HepG2 (cell line): ENCODE data around the gene CAVIN1. TPM values are rescaled to one million over a fixed set of nuclear protein-coding genes. Genes with fewer than 3 reads are reported as not detected.

Source experiments
- FOXP1 ChIP-seq, 2 experiments: fragments of 450-650 bp in 1 of 2; IDR thresholded peaks; 2 replicates each; pipeline ENCODE4 v1.6.1; 2017 to 2018; ENCODE audit warnings: antibody characterized with exemption in 1 of 2
- HDAC1 ChIP-seq: sonication (generic); formaldehyde crosslinking; IDR thresholded peaks from 2 replicates; pipeline ENCODE4 v1.5.1; 2020; ENCODE audit warnings: mild to moderate bottlenecking, missing genetic modification reagents
- HES4 ChIP-seq: sonication (generic); formaldehyde crosslinking; IDR thresholded peaks from 2 replicates; pipeline ENCODE4 v1.9.0; 2021; ENCODE audit warnings: mild to moderate bottlenecking, missing genetic modification reagents, borderline replicate concordance
- HNRNPUL1 ChIP-seq: fragments of 200-400 bp; formaldehyde crosslinking; IDR thresholded peaks from 2 replicates; pipeline ENCODE4 v1.6.1; 2017; ENCODE audit warnings: low read depth, mild to moderate bottlenecking, low read length, moderate library complexity
- KDM6A ChIP-seq: IDR thresholded peaks from 2 replicates; pipeline ENCODE4 v1.6.1; 2016; ENCODE audit warnings: low read depth
- NCOA2 ChIP-seq: sonication (generic); formaldehyde crosslinking; IDR thresholded peaks from 2 replicates; pipeline ENCODE4 v1.8.0; 2022; ENCODE audit warnings: inconsistent platforms
- NFE2L1 ChIP-seq: sonication (generic); formaldehyde crosslinking; IDR thresholded peaks from 2 replicates; pipeline ENCODE4 v1.4.0; 2020; ENCODE audit warnings: missing genetic modification reagents, mild to moderate bottlenecking, borderline replicate concordance
- SIN3A ChIP-seq: IDR thresholded peaks from 2 replicates; pipeline ENCODE4 v1.6.1; 2011; ENCODE audit warnings: low read depth, mild to moderate bottlenecking, control low read depth, low read length, borderline replicate concordance
- SNAI1 ChIP-seq: sonication (generic); formaldehyde crosslinking; IDR thresholded peaks from 2 replicates; pipeline ENCODE4 v1.5.0; 2020; ENCODE audit warnings: mild to moderate bottlenecking, missing genetic modification reagents, borderline replicate concordance
- SOX13 ChIP-seq, 3 experiments: fragments of 450-650 bp in 1 of 3; sonication (generic) in 1 of 3; formaldehyde crosslinking in 1 of 3; IDR thresholded peaks in 2 of 3; conservative IDR thresholded peaks in 1 of 3; 2 replicates each; pipeline versions ENCODE4 v1.5.0 to v1.6.1; 2016 to 2020; ENCODE audit warnings: antibody characterized with exemption in 1 of 3, mild to moderate bottlenecking in 1 of 3, missing compliant biosample characterization in 1 of 3, missing genetic modification reagents in 1 of 3, moderate library complexity in 1 of 3
- SOX6 ChIP-seq, 2 experiments: fragments of 450-650 bp in 1 of 2; sonication (generic) in 1 of 2; formaldehyde crosslinking in 1 of 2; IDR thresholded peaks; 2 replicates each; pipeline versions ENCODE4 v1.4.0 to v1.6.1; 2017 to 2020; ENCODE audit warnings: antibody characterized with exemption in 1 of 2, mild to moderate bottlenecking in 1 of 2, missing genetic modification reagents in 1 of 2
- ZNF12 ChIP-seq: sonication (generic); formaldehyde crosslinking; IDR thresholded peaks from 2 replicates; pipeline ENCODE4 v1.5.0; 2020; ENCODE audit warnings: missing genetic modification reagents
- ZNF570 ChIP-seq: sonication (generic); formaldehyde crosslinking; IDR thresholded peaks from 2 replicates; pipeline ENCODE4 v1.4.0; 2020; ENCODE audit warnings: mild to moderate bottlenecking, missing genetic modification reagents, borderline replicate concordance
- ZNF619 ChIP-seq: sonication (generic); formaldehyde crosslinking; IDR thresholded peaks from 2 replicates; pipeline ENCODE4 v1.4.0; 2020; ENCODE audit warnings: mild to moderate bottlenecking, missing genetic modification reagents
- ZNF629 ChIP-seq: sonication (generic); formaldehyde crosslinking; conservative IDR thresholded peaks from 2 replicates; pipeline ENCODE4 v1.5.0; 2020; ENCODE audit warnings: missing genetic modification reagents
- polyA plus RNA-seq, 8 experiments: library from polyadenylated mRNA; depleted of rRNA in 3 of 8; stranded (reverse) in 7 of 8; unstranded in 1 of 8; fragments of >200 nt; fragmentation: Illumina TruSeq in 4 of 8; extraction: Trizol in 4 of 8; gene quantifications; 2 replicates each; pipeline versions ENCODE4 v1.2.1 to v1.2.3, GENCODE V29; 2011 to 2016; ENCODE audit warnings: low read depth in 4 of 8, missing spikeins in 1 of 8, mixed read lengths in 1 of 8; ENCODE audit not compliant: insufficient read depth in 1 of 8
- total RNA-seq, 5 experiments: library from RNA; depleted of rRNA; stranded (reverse); fragments of >200 nt; fragmentation: Illumina TruSeq; extraction: Trizol; gene quantifications; 2 replicates each; pipeline ENCODE4 v1.2.3, GENCODE V29; 2016; ENCODE audit warnings: low read depth in 1 of 5

Gene CAVIN1
- total and polyA plus RNA-seq, 2 of the 13 experiments (the other 11 are each of a cell fraction or from before 2014, with no cell fraction given): 15.9 to 25.5 TPM

DNA sequence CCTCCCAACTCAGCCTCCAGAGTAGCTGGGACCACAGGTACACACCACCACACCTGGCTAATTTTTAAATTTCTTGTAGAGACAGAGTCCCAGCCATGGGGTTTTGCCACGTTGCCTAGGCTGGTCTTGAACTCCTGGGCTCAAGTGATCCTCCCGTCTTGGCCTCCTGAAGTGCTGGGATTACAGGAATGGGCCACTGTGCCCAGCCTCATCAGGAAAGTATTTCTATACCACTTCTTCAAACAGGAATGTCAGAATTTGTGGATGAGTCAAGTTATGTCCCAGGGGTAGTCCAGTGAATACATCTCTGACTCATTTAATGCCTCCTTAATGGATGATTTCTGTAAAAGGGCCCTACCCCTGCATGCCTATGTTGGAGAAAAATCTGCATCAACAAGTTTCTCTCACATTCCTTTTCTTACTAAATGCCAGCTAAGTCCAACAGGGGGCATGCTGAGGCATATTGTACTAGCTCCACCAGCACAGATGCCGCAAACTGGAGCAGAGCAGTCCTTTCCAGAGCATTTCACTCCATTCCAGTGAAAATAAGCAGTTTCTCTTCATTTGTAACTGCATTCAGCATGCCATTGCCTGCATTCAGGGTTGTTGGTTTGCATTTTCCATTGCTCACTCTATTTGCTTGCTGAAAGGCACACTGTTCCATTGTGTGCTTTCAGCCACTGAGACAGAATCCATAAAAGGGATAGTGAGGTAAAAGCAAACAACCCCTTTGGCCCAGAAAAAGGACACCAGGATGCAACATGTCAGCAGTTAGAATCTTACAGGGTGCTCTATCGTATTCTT lies 5.3 kb upstream of the CAVIN1 start (continued):
- TF ChIP-seq SNAI1 (CRISPR knock-in tag) (no peak), SOX6 (IDR thresholded peaks at IDR 0.05) (no peak), SOX6 (CRISPR knock-in tag; IDR thresholded peaks at IDR 0.05) (peak; percentile 55), ZNF12 (CRISPR knock-in tag) (peak; percentile 9; the same call in 1 of the 2 replicates), ZNF629 (no peak), ZNF619 (CRISPR knock-in tag) (no peak), SIN3A (no peak), HES4 (CRISPR knock-in tag) (no peak), NCOA2 (CRISPR knock-in tag) (no peak), NFE2L1 (CRISPR knock-in tag) (no peak), HNRNPUL1 (no peak), SOX13 (IDR thresholded peaks at IDR 0.05) (no peak), SOX13 (CRISPR knock-in tag; conservative IDR thresholded peaks at IDR 0.05 in 1 of 2, IDR thresholded peaks at IDR 0.05 in 1 of 2) (peak in 1 of 2 experiments; percentile 76; a peak in 2 of 4 replicates), HDAC1 (CRISPR knock-in tag) (no peak), KDM6A (CRISPR knock-in tag) (no peak), ZNF570 (CRISPR knock-in tag) (no peak), FOXP1 (IDR thresholded peaks at IDR 0.05) (no peak; the same call in 1 of the 2 replicates), FOXP1 (CRISPR knock-in tag; IDR thresholded peaks at IDR 0.05) (peak; percentile 6; the same call in 1 of the 2 replicates)
